ENCODE data around the gene NMNAT3.

- TF ChIP-seq CTCF (conservative IDR thresholded peaks at IDR 0.05; ENCODE audit: low read depth in 2 of 2), result no peak
- no peak for TF ChIP-seq POLR2AphosphoS5 (IDR thresholded peaks at IDR 0.05; ENCODE audit: low read depth)
- no peak for TF ChIP-seq EZH2 (IDR thresholded peaks at IDR 0.05; ENCODE audit: low read depth, unreplicated experiment)
- TF ChIP-seq EZH2phosphoT487 (IDR thresholded peaks at IDR 0.05; ENCODE audit: unreplicated experiment), result no peak
- no peak for TF ChIP-seq REST (IDR thresholded peaks at IDR 0.05; ENCODE audit: unreplicated experiment)
- TF ChIP-seq CREB1 (CRISPR knock-in tag; IDR thresholded peaks at IDR 0.05; ENCODE audit: low read depth), result no peak
- no peak for TF ChIP-seq ZNF114 (CRISPR knock-in tag; IDR thresholded peaks at IDR 0.05)
- no peak for TF ChIP-seq ETS1 (IDR thresholded peaks at IDR 0.05)
Measured at GRCh38 chr3:139655909-139656595, 21.7 kb downstream of the NMNAT3 start.

Data from GM23338 (cell line).